NCI-H2227 treated with DMSO at 0.1 percent for 48 hours (cell line): ENCODE data around the gene RYR1.
"Not testable (repeated sequence)": the region's sequence is repeated elsewhere in the genome, so short reads cannot be mapped to it uniquely, and the experiment has no call there.

Experiments used
- DNase-seq: peaks from one replicate; lab custom pipeline; 2025; lab: John Stamatoyannopoulos, UW

Gene RYR1

DNA sequence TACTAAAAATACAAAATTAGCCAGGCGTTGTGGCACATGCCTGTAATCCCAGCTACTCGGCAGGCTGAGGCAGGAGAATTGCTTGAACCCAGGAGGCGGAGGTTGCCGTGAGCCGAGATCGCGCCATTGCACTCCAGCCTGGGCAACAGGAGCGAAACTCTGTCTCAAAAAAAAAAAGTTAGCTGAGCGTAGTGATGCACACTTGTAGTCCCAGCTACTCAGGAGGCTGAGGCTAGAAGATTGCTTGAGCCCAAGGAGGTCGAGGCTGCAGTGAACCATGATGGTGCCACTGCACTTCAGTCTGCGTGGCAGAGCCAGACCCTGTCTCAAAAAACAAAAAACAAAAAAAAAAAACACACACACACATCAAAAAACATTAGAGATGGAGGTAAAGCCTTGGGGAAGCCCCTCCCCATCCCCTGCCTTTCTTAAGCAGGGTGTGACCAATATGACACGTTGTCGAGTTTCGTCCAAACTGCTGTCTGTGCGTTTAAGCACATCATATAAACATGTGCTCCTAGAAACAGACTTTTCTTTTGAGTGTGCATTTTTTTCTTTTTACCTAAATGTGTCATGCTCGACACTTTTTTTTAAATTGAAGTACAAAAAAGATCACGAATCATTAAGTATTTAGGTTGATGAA lies 6.3 kb upstream of the RYR1 start:
- DNase-seq = not testable (repeated sequence)

DNA sequence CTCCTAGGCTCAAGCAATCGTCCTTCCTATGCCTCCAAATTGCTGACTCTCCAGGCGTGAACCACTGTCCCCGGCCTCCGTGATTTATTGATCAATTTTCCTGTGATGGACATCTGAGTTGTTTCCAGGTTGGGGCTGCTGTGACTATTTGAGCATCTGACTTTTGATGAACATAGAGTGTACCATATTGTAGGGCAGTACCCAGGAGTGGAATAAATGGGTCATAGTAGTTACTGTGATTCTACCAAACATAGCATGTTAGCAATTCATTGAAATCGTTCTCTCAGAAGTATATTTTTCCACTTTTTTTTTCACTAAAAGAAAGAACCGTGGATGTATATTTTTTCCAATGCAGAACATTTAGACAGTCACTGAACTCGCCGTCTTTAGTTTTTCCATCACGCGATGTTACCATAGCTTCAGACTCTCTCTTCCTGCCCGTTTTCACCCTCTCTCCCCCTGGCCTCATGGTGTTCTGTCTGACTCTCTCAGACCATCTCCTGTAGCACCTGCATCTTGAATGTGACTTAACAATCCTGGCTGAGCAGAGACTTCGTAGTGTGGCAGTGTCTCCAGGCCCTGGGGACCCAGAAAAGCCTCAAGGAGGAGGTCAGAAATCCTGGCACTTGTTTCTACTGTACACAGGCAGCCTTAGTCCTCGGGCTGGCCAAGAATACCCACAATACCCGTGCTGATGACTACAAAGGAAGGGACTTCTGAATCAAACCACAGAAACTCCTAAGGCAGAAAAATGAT lies 4.3 kb upstream of the RYR1 start:
- no peak for DNase-seq

DNA sequence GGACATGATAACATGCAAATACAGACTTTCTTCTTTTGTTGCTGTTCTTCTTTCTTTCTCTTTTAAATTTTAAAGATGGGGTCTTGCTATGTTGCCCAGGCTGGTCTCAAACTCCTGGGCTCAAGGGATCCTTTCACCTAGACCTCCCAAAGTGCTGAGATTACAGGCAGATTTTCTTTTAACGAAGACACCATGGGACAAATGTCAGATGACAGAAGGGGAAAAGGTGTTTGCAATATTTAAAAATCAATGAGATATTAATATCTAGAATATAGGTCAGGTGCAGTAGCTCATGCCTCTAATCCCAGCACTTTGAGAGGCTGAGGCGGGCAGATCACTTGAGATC lies 3.7 kb upstream of the RYR1 start:
- no peak for DNase-seq

DNA sequence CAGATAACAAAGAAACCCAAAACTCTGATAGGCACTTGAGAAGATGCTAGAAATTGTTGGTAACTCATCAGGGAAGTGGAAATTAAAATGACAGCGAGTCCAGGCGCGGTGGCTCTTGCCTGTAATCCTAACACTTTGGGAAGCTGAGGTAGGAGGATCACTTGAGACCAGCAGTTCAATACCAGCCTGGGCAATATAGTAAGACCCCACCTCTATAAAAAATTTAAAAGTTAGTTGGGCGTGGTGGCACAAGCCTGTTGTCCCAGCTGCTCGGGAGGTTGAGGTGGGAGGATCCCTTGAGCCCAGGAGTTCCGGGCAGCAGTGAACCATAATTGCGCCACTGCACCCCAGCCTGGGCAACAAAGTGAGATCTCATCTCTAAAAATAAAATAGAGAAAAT lies 2.6 kb upstream of the RYR1 start:
- DNase-seq = no peak

DNA sequence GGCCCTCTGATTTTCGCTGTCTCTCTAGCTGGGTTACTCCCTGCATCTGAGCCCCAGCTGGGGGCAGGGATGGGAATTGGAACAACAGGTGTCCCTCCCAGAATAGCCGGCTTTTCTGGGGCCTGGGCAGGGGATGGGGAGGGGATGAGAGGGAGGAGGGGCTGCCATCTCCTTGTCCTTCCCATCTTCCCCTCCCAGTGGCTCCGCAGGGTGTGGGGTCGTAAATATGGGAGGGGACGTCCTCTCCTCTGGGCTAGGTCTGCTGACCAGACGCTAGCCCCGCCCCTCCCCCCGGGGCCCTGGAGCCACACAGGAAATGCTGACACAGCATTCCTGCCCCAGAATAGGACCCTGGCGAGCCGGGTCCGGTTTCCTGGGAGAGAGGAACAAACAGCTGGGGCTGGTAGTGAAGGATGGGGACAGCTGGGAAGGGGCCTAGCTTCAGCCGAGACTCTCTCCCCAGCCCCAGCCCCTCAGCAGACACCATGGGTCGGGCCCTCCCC lies 1.1 kb downstream of the RYR1 start:
- DNase-seq = no peak

DNA sequence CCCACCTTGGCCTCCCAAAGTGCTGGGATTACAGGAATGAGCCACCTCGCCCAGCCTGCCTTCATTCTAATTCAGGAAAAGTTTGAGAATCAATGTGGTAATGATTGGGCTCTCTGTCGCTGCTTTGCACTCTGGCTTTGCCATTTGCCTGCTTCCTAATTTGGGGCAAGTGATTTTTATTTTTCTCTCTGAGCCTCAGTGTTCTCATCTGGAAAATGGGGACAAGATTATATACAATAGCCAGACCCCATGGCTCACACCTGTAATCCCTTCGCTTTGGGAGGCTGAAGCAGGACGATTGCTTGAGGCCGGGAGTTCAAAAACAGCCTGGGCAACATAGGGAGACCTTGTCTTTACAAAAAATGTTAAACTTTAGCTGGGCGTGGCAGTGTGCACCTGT lies 3.8 kb downstream of the RYR1 start:
- no peak for DNase-seq

DNA sequence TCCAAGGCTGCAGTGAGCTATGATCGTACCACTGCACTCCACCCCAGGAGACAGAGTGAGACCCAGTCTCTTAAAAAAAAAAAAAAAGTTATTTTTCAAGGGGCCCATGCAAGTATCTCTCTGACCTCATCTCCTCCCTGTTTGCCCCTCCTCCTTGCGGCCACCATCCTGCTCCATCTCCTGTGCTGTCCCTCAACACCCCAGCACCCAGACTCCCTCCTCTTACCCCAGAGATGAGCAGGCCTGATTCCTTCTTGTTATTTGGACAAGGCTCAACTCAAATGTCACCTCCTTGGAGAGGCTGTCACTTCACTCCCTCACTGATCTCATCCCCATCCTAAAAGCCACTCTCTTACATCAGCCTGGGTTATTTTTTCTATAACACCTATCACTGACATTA lies 4.4 kb downstream of the RYR1 start:
- no peak for DNase-seq

DNA sequence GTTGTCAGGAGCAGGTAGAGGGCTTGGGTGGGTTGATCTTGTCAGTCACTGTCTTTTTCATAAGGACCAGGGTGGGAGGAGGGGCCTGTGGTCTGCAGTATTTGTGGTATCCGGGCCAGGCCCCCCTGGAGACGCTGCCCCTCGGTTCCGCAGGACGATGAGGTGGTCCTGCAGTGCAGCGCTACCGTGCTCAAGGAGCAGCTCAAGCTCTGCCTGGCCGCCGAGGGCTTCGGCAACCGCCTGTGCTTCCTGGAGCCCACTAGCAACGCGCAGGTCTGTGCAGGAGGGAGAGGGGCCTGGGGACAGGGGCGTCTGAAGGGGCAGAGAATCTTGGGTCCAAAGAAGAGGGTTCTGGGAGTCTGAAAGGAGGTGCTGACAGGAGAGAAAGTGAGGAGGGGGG lies 7.1 kb downstream of the RYR1 start:
- no peak for DNase-seq

DNA sequence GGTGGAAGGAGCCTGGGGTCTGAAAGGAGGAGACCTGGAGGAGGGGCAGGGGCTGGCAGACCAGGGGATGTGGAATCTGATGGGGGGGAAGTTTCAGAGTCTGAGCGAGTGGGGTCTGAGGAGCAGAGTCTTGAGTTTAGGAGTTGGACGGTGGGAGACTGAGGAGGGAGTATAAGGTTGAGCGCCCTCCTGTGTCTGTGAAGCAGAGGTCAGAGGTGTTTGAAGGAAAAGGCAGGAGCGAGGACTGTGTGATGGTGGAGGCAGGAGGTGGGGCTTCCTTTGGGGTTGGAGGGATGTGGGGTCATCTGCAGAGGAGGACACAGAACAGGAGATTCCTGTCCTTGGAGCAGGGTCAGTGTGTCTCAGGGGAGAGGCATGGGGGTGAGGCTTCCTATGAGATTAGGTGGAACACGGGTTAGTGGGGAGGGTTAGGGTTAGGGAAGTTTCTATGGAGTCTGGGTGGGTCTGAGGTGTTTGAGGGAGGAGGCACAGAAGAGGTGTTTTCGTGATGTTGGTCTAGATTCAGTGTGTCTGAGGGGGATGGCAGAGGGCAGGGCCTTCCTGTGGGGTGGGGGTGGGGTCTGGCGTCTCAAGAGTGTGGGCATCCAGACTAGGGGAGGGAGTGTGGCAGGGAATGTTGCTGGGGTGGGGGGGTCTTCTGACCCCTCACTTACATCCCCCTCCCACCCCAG lies 8.3 kb downstream of the RYR1 start:
- no peak for DNase-seq

DNA sequence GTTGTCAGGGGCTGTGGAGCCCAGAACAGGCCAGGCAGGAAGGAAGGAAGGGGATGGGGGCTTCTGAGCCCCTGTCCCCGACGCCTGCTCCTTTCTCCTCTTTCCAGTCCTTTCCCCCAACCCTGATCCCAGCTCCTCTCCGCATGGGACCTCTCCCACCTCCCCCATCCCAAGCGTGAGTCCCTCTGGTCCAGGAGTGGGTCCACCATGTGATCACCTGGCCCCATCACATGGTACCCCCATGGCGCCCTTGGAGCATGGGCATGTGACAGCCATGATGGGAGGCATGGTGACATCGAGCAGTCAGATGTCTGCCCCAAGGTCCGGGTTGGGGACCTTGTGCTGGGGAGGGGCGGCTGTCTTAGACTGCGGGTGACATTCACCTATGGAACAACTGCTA lies 9.2 kb downstream of the RYR1 start:
- DNase-seq = no peak

DNA sequence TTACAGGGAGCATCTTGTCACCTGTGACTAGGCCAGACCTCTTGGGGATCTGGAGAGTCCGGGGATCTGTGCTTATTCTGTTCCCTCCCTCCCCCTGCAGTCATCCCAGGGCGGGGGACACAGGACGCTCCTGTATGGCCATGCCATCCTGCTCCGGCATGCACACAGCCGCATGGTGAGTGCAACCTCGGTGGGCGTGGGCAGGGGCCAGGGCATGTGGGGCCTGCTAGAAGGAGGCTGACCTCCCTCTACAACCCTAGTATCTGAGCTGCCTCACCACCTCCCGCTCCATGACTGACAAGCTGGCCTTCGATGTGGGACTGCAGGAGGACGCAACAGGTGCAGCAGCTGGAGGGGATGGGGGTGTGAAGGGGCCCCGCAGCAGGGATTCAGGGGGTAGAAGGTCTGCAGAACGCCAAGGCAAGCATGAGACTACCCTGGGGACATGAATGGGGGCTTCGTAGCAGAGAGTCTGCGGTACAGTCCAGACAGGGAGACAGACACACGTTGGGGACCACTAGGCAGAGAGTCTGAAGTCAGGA lies 10.0 kb downstream of the RYR1 start:
- DNase-seq = no peak

DNA sequence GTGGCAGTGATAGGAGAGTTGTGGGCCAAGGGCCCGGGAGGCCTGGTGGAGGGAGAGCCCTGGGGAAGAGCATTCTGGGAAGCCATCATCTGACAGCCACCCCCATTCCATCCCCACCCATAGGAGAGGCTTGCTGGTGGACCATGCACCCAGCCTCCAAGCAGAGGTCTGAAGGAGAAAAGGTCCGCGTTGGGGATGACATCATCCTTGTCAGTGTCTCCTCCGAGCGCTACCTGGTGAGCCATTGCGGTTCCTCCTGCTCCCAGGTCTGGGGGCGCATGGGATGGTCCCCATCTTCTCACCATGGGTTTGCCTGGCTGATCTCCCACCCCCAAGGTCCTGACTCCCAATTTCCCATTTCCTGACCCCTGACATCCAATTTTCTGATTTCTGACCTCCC lies 10.5 kb downstream of the RYR1 start:
- no peak for DNase-seq

DNA sequence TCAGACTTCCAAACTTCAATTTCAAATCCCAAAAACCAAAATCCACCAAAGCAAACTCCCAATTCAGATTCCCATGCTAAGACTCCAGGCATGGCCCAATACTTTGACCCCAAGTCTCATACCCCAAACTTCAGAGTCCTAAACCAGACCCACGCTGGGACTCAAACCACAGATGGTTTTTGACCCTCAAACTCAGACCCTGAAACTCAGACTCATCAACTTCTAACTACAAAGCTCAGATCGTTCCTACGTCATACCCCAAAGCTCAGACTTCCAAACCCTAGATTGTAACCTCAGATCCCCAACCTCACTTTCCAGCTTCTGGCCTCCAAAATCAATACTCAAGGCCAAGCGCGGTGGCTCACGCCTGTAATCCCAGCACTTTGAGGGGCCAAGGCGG lies 11.9 kb downstream of the RYR1 start:
- DNase-seq = no peak

DNA sequence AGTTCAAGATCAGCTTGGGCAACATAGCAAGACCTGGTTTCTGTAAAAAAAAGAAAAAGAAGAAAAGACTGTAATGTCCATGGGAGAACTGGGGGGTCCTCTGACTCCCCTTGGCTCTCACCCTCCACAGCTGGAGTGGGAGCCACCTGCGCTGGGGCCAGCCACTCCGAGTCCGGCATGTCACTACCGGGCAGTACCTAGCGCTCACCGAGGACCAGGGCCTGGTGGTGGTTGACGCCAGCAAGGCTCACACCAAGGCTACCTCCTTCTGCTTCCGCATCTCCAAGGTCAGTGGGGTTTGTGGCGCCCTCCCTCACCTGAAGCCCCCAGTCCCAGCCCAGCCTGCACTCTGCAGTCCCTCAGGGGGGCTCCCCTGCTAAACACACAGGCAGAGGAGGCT lies 14.7 kb downstream of the RYR1 start:
- no peak for DNase-seq

DNA sequence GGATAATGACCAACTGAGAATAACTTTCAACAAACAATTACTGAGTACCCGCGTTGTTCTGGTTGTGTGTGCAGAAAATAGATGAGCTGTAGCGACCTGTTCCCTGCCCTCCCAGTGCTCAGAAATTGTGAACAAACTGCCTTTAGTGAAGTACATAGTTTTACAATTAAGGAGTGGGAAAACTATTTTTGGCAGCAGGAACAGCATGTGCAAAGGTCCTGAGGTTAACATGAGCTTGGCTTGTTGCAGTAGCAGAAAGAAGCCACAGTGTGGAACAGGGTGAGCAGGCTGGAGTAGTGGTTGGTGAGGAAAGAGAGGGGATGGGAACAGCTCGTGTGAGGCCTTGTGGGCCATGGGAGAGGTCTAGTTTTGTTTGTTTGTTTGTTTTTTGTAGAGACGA lies 16.0 kb downstream of the RYR1 start:
- no peak for DNase-seq

DNA sequence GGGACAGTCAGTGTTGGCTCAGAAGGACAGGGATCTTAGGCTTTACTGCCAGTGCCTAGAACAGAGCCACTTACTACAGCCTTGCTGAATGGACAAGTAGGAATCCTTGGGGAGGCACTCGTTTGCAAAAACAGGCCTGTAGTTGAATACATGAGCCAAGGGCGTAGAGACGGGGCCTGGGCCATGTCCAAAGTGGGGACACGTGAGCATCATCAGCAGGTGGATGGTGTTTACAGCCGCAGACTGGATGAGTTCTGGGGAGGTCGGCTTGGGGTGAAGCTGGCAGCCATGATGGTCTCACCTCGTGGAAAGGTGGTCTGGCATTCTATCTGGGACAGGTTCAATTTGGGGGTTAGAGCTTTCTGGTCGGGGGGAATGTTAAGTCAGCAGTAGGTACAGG lies 17.5 kb downstream of the RYR1 start:
- no peak for DNase-seq

DNA sequence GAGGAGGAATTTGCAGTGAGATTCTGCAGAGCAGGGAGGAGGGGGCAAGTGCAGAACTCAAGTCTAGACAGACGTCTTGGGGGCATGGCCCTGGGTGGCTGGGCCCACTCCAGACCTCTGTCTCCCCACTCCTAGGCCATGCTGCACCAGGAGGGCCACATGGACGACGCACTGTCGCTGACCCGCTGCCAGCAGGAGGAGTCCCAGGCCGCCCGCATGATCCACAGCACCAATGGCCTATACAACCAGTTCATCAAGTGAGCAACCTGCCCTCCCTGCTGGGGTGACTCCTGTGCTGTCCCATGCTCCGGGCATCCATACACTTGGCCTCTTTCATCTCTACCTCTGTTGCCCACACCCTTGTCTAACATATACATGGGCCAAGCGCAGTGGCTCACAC lies 18.1 kb downstream of the RYR1 start:
- no peak for DNase-seq

DNA sequence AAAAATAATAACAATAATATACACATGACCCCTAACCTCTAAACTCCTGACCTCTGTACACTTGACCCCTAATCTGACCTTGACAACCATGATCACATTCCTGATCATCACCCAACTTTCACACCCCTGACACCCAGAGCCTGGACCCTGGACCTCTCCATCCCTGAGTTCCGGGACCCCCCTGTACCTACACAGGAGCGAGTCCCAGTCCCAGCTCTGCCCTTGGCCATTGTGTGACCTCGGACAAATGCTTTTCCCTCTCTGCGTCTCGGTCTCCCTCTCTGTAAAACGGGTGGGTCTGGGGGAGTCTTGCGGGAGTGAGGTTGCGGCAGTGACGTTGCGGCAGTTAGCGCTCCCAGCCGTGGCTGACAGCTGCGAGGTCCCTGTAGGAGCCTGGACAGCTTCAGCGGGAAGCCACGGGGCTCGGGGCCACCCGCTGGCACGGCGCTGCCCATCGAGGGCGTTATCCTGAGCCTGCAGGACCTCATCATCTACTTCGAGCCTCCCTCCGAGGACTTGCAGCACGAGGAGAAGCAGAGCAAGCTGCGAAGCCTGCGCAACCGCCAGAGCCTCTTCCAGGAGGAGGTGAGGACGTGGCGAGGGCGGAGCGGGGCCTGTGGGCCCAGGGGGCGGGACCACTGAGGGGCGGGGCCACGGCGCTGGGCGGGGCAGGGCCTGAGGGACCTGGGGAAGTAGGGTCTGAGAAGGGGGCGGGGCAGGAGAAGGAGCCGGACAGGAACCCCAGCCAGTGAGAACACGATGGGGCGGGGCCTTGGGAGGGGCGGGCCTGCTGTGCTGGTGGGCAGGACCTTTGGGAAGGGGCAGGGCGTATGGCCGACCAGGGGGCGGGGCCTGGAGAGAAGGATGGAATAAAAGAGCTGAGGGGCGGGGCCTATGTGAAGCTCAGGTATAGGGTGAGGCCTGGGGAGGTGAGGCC lies 19.2 kb downstream of the RYR1 start:
- DNase-seq = no peak

DNA sequence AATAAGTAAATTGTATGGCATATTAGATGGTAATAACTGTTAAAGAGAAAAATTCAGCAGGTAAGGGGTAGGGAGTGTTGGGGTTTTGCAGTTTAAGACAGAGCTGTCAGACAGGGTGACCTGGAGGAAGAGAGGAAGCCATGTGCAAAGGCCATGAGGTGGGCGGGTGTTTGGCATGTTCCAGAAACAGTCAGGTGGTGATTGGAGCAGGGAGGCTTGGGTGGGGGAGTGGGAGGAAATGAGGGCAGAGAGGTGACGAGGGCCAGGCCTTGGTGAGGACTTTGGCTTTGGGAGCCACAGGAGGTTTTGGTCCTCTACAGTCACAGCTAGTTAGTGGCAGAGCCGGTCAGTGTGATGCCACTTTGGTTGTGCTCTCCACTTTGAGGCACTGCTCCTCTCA lies 20.1 kb downstream of the RYR1 start:
- DNase-seq = no peak

DNA sequence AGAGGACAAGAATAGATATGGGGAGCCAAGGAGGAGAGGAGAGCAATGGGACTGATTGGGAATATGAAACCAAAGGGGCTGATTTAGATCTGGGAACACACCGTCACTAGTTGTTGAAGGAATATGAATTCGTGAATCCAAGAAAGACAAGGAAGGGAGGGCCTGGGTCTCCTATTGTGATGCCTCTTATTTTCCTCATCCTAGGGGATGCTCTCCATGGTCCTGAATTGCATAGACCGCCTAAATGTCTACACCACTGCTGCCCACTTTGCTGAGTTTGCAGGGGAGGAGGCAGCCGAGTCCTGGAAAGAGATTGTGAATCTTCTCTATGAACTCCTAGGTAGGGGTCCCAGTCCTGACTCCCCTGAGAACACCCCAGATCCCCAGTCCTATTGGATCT lies 21.5 kb downstream of the RYR1 start:
- no peak for DNase-seq

DNA sequence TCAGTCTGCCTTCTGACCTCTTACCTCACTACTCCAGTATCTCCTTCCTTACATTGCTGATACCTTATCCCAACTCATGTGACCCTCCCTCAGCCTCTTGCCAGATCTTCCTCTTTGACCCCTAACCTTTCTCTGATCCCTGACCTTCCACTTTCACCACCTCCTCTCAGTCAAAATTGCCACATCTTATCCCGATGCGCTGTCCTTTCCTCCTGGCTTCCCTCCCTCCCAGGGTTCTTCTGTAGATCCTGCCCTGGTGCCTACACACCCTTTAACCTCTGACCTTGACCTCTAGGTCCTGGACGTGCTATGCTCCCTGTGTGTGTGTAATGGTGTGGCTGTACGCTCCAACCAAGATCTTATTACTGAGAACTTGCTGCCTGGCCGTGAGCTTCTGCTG lies 23.7 kb downstream of the RYR1 start:
- DNase-seq = no peak
